GM19023 (cell line): ENCODE measurements around the gene CCNQ.

Experiments
- ATAC-seq: cut with Tn5 transposase; IDR thresholded peaks from one replicate; pipeline ENCODE4 v1.9.1; 2021; ENCODE audit warnings: mild to moderate bottlenecking, moderate library complexity; ENCODE audit not compliant: unreplicated experiment

The CCNQ gene

GRCh38 chrX:153546386-153546785 is 52.6 kb downstream of the CCNQ start:
- no peak for ATAC-seq

DNA sequence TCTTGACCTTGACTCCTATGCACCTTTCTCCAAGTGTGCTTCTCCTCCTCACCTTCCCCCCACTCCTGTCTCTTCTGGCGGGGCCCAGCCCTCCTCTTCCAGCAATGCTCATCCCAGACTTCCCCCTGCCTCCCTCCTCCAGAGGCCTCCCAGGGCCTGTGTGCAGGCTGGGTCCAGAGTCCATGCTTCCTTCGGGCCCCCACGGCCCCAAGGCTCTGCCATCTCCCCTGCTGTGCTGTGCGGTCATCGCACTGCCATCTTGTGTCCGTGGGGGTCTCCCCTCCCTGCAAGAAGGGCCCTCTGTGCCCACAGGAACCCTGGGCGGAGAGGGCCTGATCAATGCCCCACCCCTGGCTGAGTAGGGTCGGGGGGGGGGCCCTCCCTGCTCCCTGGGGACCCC is 54.2 kb downstream of the CCNQ start:
- ATAC-seq = no peak

- no peak for ATAC-seq
Observed at GRCh38 chrX:153539979-153540358, 59.0 kb downstream of the CCNQ start.

DNA sequence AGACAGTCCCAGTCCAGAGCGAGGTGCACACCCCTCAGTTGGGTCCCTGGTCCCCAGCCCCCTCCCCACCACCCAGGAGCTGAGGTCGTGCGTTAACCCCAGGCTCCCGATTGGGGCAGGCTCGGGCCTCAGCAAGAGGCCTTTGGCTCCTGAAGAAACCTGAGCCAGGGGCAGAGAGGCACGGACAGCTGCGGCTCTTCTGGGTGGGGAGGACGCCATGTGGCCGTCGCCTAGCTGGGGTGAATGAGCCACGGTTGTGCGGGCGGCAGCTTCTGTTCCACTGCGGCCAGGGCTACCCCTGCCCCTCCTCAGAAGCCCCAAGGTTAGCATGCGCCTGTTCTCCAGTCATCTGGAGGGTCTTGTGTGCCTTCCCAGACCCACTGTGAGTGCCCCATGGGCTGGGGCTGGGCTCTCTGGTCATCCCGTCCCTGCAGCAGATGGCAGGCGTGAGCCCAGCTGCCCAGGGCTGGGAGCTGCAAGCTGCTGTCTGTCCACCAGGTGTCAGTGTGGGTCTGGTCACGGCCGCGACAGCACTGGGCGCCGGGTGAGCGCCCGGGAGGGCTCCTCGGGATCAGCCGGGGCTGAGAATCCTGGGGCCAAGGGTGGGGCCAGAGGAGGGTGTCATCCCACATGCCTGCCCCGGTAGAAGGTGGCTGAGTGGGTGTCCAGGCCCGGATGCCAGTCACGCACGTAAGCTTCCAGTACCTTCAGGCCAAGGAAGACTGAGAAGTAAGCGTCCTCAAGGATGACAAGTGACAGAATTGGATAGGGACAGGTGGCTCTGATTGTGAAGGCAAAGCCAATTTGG is 59.6 kb downstream of the CCNQ start:
- peak; percentile 82 for ATAC-seq

GRCh38 chrX:153538424-153538823 is 60.5 kb downstream of the CCNQ start:
- ATAC-seq = no peak
